CD4-positive, alpha-beta T cell treated with Interleukin-15 for 4 hours (primary cell): Measurements from ENCODE around the gene LCE5A.
A peak's percentile ranks its signal among the peaks of the same experiment; 100 is the strongest.
"Not testable (repeated sequence)": the region's sequence is repeated elsewhere in the genome, so short reads cannot be mapped to it uniquely, and the experiment has no call there.

Experiments
- DNase-seq: peaks from one replicate; pipeline ENCODE4 v3.0.0-alpha.2; 2020; ENCODE audit warnings: low spot score

LCE5A gene

GRCh38 chr1:152510503-152510902 is at the start of gene LCE5A:
Gene LCE5A, plus strand, starts transcription at chr1:152510803. Its CDS starts 732 bp downstream, at chr1:152511535.
- DNase-seq, result no peak

- peak; percentile 79 for DNase-seq
Measured at GRCh38 chr1:152461544-152461943, 49.1 kb upstream of the LCE5A start.

GRCh38 chr1:152462636-152463035 is 48.0 kb upstream of the LCE5A start:
- no peak for DNase-seq

- DNase-seq, result no peak
Measured at GRCh38 chr1:152466217-152466616, 44.4 kb upstream of the LCE5A start.

- DNase-seq, result no peak
Measured at GRCh38 chr1:152473887-152474537, 36.6 kb upstream of the LCE5A start.

- DNase-seq, result peak; percentile 71
Measured at GRCh38 chr1:152479792-152480595, 30.6 kb upstream of the LCE5A start.

GRCh38 chr1:152481869-152482664 is 28.5 kb upstream of the LCE5A start:
- DNase-seq, result no peak

GRCh38 chr1:152486400-152487006 is 24.1 kb upstream of the LCE5A start:
- DNase-seq, result no peak

- DNase-seq, result no peak
Measured at GRCh38 chr1:152487871-152488270, 22.7 kb upstream of the LCE5A start.

GRCh38 chr1:152491537-152491936 is 19.1 kb upstream of the LCE5A start:
- not testable (repeated sequence) for DNase-seq

GRCh38 chr1:152495066-152495675 is 15.4 kb upstream of the LCE5A start:
- no peak for DNase-seq

GRCh38 chr1:152497273-152497672 is 13.3 kb upstream of the LCE5A start:
- DNase-seq, result no peak

GRCh38 chr1:152501704-152502103 is 8.9 kb upstream of the LCE5A start:
- no peak for DNase-seq

- no peak for DNase-seq
Measured at GRCh38 chr1:152502496-152503180, 8.0 kb upstream of the LCE5A start.

GRCh38 chr1:152505083-152505482 is 5.5 kb upstream of the LCE5A start:
- DNase-seq, result no peak

- no peak for DNase-seq
Measured at GRCh38 chr1:152506899-152507498, 3.6 kb upstream of the LCE5A start.

- no peak for DNase-seq
Measured at GRCh38 chr1:152511596-152511995, 993 bp downstream of the LCE5A start.

GRCh38 chr1:152513081-152513480 is 2.5 kb downstream of the LCE5A start:
- DNase-seq, result no peak

GRCh38 chr1:152514715-152515433 is 4.3 kb downstream of the LCE5A start:
- DNase-seq, result no peak

GRCh38 chr1:152515434-152515783 is 4.8 kb downstream of the LCE5A start:
- DNase-seq, result no peak
